GM23338 (cell line): ENCODE data around the gene AEN. TPM values are rescaled to one million over a fixed set of nuclear protein-coding genes. Genes with fewer than 3 reads are reported as not detected.

Experiments used
- ATAC-seq: fragments of 200-7000 bp; cut with Tn5 transposase; 3 replicates; pipeline ENCODE4 v1.9.1; 2020
- DNase-seq: peaks from one replicate; pipeline ENCODE4 v3.0.0-alpha.2; 2015; ENCODE audit warnings: low spot score
- H2AFZ ChIP-seq: fragments of 200-600 bp; sonication (generic); 2 replicates; pipeline ENCODE4 v1.8.0; 2016; ENCODE audit warnings: antibody characterized with exemption, mild to moderate bottlenecking, moderate library complexity
- H3F3A ChIP-seq: fragments of 200-600 bp; sonication (generic); replicated peaks from 2 replicates; pipeline ENCODE4 v1.8.0; 2017; ENCODE audit warnings: antibody characterized with exemption, mixed run types, low read depth
- H3K27ac ChIP-seq: fragments of 200-600 bp; sonication (generic); 2 replicates; pipeline ENCODE4 v1.6.1; 2016; ENCODE audit warnings: low read depth
- H3K27me3 ChIP-seq: fragments of 200-600 bp; sonication (generic); 2 replicates; pipeline ENCODE4 v1.8.0; 2016; ENCODE audit warnings: mild to moderate bottlenecking, mixed run types, moderate library complexity; ENCODE audit not compliant: insufficient read depth
- H3K36me3 ChIP-seq: fragments of 200-600 bp; sonication (generic); 2 replicates; pipeline ENCODE4 v1.8.0; 2016; ENCODE audit warnings: mild to moderate bottlenecking; ENCODE audit not compliant: insufficient read depth
- H3K4me1 ChIP-seq: fragments of 200-600 bp; sonication (generic); 2 replicates; pipeline ENCODE4 v1.8.0; 2016; ENCODE audit warnings: mild to moderate bottlenecking, moderate library complexity; ENCODE audit not compliant: insufficient read depth
- H3K4me2 ChIP-seq: fragments of 200-600 bp; sonication (generic); 2 replicates; pipeline ENCODE4 v1.7.1; 2017; ENCODE audit warnings: mixed run types
- H3K4me3 ChIP-seq: fragments of 200-600 bp; sonication (generic); 2 replicates; pipeline ENCODE4 v1.6.1; 2016; ENCODE audit warnings: mixed run types
- H3K79me2 ChIP-seq: fragments of 200-600 bp; sonication (generic); replicated peaks from 2 replicates; pipeline ENCODE4 v1.8.0; 2017; ENCODE audit warnings: mild to moderate bottlenecking; ENCODE audit not compliant: insufficient read depth
- H3K9me2 ChIP-seq: fragments of 200-600 bp; sonication (generic); 2 replicates; pipeline ENCODE4 v1.8.0; 2017; ENCODE audit not compliant: insufficient read depth
- H4K20me1 ChIP-seq: fragments of 200-600 bp; sonication (generic); replicated peaks from 2 replicates; pipeline ENCODE4 v1.8.0; 2017; ENCODE audit warnings: mild to moderate bottlenecking; ENCODE audit not compliant: insufficient read depth
- H3K27ac Mint-ChIP-seq: 2 replicates; pipeline ENCODE4 v1.8.0; 2020; ENCODE audit warnings: inconsistent platforms, mild to moderate bottlenecking, moderate library complexity, mixed read lengths
- H3K27me3 Mint-ChIP-seq: 3 replicates; pipeline ENCODE4 v1.8.0; 2022; ENCODE audit warnings: low read depth, mild to moderate bottlenecking, moderate library complexity, mixed read lengths, inconsistent platforms; ENCODE audit not compliant: insufficient read depth, poor library complexity
- H3K36me3 Mint-ChIP-seq: 3 replicates; pipeline ENCODE4 v1.8.0; 2021; ENCODE audit warnings: low read depth, mild to moderate bottlenecking, inconsistent platforms, moderate library complexity, mixed read lengths
- H3K4me1 Mint-ChIP-seq: 3 replicates; pipeline ENCODE4 v1.8.0; 2020; ENCODE audit warnings: mild to moderate bottlenecking, inconsistent platforms, mixed read lengths
- H3K4me3 Mint-ChIP-seq: 3 replicates; pipeline ENCODE4 v1.8.0; 2021; ENCODE audit warnings: moderate library complexity, mild to moderate bottlenecking, inconsistent platforms, mixed read lengths
- H3K9me3 Mint-ChIP-seq: 3 replicates; pipeline ENCODE4 v1.8.0; 2020; ENCODE audit warnings: moderate library complexity, mild to moderate bottlenecking, inconsistent platforms, mixed read lengths
- EZH2phosphoT487 ChIP-seq: fragments of 200-600 bp; sonication (generic); IDR thresholded peaks from one replicate; pipeline ENCODE4 v1.8.1; 2018; ENCODE audit warnings: antibody characterized with exemption; ENCODE audit not compliant: unreplicated experiment
- JUNB ChIP-seq: IDR thresholded peaks from one replicate; pipeline ENCODE4 v1.6.1; 2016; ENCODE audit warnings: antibody characterized with exemption; ENCODE audit not compliant: unreplicated experiment
- POLR2AphosphoS5 ChIP-seq: IDR thresholded peaks from 2 replicates; pipeline ENCODE4 v1.6.1; 2016; ENCODE audit warnings: antibody characterized with exemption, low read depth
- ZNF331 ChIP-seq: fragments of 250-450 bp; sonication (Bioruptor Pico); IDR thresholded peaks from 2 replicates; pipeline ENCODE4 v1.5.0; 2020; ENCODE audit warnings: low read depth, mild to moderate bottlenecking, moderate library complexity
- polyA plus RNA-seq: library from polyadenylated mRNA; unstranded; fragments of >200 nt; fragmentation: Nextera tagmentation; extraction: Ambion mirVana; gene quantifications from 2 replicates; pipeline ENCODE4 v1.2.1, GENCODE V29; 2016
- total RNA-seq: library from RNA; depleted of rRNA; stranded (reverse); fragments of >200 nt; shearing (Covaris generic); gene quantifications from 2 replicates; pipeline ENCODE4 v1.2.3, GENCODE V29; 2014
- TF ChIP-seq, protein P1 (sequence below): fragments of 250-450 bp; sonication (Bioruptor Pico); IDR thresholded peaks from 2 replicates; pipeline ENCODE4 v1.5.0; 2020; ENCODE audit warnings: mild to moderate bottlenecking, moderate library complexity
- TF ChIP-seq, protein P2 (sequence below), 2 experiments: fragments of 200-600 bp in 1 of 2; sonication (generic) in 1 of 2; conservative IDR thresholded peaks; 2 replicates each; pipeline versions ENCODE4 v1.5.1 to v1.6.1; 2016 to 2017; ENCODE audit warnings: antibody characterized with exemption in 2 of 2, low read depth in 2 of 2, mild to moderate bottlenecking in 2 of 2, moderate library complexity in 1 of 2
- TF ChIP-seq, protein P3 (sequence below): IDR thresholded peaks from 2 replicates; pipeline ENCODE4 v1.6.1; 2016; ENCODE audit warnings: antibody characterized with exemption

The AEN gene
- total and polyA plus RNA-seq, 2 experiments from 2014 or later: 82.3 to 220 TPM

DNA sequence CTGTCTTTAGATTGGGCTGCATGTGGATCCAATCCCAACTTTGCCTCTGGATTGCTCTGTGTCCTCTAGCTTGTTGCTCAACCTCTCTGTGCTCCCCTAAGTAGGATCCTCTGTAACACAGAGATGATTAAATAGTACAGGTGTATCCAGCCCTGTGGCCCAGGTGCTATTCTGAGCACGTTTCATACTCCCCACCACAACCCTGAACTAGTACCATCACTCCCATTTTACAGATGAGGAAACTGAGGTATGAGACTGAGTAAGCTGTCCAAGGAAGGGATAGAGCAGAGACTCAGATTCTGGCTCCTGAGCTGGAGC lies 24.9 kb downstream of the AEN start (continued):
- TF ChIP-seq, protein P1, sequence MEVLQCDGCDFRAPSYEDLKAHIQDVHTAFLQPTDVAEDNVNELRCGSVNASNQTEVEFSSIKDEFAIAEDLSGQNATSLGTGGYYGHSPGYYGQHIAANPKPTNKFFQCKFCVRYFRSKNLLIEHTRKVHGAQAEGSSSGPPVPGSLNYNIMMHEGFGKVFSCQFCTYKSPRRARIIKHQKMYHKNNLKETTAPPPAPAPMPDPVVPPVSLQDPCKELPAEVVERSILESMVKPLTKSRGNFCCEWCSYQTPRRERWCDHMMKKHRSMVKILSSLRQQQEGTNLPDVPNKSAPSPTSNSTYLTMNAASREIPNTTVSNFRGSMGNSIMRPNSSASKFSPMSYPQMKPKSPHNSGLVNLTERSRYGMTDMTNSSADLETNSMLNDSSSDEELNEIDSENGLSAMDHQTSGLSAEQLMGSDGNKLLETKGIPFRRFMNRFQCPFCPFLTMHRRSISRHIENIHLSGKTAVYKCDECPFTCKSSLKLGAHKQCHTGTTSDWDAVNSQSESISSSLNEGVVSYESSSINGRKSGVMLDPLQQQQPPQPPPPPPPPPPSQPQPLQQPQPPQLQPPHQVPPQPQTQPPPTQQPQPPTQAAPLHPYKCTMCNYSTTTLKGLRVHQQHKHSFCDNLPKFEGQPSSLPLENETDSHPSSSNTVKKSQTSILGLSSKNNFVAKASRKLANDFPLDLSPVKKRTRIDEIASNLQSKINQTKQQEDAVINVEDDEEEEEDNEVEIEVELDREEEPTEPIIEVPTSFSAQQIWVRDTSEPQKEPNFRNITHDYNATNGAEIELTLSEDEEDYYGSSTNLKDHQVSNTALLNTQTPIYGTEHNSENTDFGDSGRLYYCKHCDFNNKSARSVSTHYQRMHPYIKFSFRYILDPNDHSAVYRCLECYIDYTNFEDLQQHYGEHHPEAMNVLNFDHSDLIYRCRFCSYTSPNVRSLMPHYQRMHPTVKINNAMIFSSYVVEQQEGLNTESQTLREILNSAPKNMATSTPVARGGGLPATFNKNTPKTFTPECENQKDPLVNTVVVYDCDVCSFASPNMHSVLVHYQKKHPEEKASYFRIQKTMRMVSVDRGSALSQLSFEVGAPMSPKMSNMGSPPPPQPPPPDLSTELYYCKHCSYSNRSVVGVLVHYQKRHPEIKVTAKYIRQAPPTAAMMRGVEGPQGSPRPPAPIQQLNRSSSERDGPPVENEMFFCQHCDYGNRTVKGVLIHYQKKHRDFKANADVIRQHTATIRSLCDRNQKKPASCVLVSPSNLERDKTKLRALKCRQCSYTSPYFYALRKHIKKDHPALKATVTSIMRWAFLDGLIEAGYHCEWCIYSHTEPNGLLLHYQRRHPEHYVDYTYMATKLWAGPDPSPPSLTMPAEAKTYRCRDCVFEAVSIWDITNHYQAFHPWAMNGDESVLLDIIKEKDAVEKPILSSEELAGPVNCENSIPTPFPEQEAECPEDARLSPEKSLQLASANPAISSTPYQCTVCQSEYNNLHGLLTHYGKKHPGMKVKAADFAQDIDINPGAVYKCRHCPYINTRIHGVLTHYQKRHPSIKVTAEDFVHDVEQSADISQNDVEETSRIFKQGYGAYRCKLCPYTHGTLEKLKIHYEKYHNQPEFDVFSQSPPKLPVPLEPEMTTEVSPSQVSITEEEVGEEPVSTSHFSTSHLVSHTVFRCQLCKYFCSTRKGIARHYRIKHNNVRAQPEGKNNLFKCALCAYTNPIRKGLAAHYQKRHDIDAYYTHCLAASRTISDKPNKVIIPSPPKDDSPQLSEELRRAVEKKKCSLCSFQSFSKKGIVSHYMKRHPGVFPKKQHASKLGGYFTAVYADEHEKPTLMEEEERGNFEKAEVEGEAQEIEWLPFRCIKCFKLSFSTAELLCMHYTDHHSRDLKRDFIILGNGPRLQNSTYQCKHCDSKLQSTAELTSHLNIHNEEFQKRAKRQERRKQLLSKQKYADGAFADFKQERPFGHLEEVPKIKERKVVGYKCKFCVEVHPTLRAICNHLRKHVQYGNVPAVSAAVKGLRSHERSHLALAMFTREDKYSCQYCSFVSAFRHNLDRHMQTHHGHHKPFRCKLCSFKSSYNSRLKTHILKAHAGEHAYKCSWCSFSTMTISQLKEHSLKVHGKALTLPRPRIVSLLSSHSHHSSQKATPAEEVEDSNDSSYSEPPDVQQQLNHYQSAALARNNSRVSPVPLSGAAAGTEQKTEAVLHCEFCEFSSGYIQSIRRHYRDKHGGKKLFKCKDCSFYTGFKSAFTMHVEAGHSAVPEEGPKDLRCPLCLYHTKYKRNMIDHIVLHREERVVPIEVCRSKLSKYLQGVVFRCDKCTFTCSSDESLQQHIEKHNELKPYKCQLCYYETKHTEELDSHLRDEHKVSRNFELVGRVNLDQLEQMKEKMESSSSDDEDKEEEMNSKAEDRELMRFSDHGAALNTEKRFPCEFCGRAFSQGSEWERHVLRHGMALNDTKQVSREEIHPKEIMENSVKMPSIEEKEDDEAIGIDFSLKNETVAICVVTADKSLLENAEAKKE (CRISPR knock-in tag): no peak
- TF ChIP-seq EZH2phosphoT487 (no peak), JUNB (no peak), ZNF331 (CRISPR knock-in tag) (no peak), POLR2AphosphoS5 (no peak)
- TF ChIP-seq, protein P2, sequence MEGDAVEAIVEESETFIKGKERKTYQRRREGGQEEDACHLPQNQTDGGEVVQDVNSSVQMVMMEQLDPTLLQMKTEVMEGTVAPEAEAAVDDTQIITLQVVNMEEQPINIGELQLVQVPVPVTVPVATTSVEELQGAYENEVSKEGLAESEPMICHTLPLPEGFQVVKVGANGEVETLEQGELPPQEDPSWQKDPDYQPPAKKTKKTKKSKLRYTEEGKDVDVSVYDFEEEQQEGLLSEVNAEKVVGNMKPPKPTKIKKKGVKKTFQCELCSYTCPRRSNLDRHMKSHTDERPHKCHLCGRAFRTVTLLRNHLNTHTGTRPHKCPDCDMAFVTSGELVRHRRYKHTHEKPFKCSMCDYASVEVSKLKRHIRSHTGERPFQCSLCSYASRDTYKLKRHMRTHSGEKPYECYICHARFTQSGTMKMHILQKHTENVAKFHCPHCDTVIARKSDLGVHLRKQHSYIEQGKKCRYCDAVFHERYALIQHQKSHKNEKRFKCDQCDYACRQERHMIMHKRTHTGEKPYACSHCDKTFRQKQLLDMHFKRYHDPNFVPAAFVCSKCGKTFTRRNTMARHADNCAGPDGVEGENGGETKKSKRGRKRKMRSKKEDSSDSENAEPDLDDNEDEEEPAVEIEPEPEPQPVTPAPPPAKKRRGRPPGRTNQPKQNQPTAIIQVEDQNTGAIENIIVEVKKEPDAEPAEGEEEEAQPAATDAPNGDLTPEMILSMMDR (conservative IDR thresholded peaks at IDR 0.05; ENCODE audit: low read depth in 2 of 2): no peak

DNA sequence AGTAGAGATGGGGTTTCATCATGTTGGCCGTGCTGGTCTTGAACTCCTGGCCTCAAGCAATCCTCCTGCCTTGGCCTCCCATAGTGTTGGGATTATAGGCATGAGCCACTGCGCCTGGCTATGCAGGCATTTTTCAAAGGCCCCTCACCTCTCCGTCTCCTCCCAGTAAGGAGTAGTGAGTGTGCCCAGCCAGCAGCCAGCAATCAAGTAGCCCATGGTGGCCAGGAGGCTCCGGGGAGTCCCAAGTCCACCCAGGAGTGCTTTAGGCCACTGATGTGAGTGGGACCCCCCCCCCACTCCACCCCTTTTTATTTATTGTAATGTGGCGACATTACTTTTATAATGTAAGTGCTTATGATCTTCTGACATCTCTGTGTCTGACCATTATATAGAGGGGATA lies 25.8 kb downstream of the AEN start:
- Mint-ChIP-seq H3K4me3 (no peak overlapping the region), H3K36me3 (no peaks in the 10 kb centered on the region), H3K4me1 (peaks cover 18% of the 10 kb centered on the region), H3K27ac (no peak overlapping the region), H3K27me3 (peaks cover 9% of the 10 kb centered on the region), H3K9me3 (no peaks in the 10 kb centered on the region)
- Histone ChIP-seq H3K4me3 (no peak overlapping the region), H3K9me2 (no peaks in the 10 kb centered on the region), H4K20me1 (no peaks in the 10 kb centered on the region), H3K79me2 (no peaks in the 10 kb centered on the region), H2AFZ (no peak overlapping the region), H3K4me1 (no peaks in the 10 kb centered on the region), H3K4me2 (no peak overlapping the region), H3K27me3 (no peaks in the 10 kb centered on the region), H3K27ac (no peak overlapping the region), H3F3A (no peaks in the 10 kb centered on the region), H3K36me3 (no peaks in the 10 kb centered on the region)
- DNase-seq: no peak
- ATAC-seq: no peak
- TF ChIP-seq, protein P3, sequence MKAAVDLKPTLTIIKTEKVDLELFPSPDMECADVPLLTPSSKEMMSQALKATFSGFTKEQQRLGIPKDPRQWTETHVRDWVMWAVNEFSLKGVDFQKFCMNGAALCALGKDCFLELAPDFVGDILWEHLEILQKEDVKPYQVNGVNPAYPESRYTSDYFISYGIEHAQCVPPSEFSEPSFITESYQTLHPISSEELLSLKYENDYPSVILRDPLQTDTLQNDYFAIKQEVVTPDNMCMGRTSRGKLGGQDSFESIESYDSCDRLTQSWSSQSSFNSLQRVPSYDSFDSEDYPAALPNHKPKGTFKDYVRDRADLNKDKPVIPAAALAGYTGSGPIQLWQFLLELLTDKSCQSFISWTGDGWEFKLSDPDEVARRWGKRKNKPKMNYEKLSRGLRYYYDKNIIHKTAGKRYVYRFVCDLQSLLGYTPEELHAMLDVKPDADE: no peak
- TF ChIP-seq JUNB: no peak
